Adrenal gland (tissue), 12 donors: ENCODE measurements around the gene LRRIQ4. TPM values are rescaled to one million over a fixed set of nuclear protein-coding genes. Genes with fewer than 3 reads are reported as not detected.

Source experiments
- DNase-seq, 7 donors: peaks; one replicate each; pipeline ENCODE4 v3.0.0-alpha.2; 2019 to 2020
- H3K27ac ChIP-seq, 5 donors: fragments of 200-600 bp; sonication (generic) in 4 of 5; 1 replicate in 3 of 5; 2 replicates in 2 of 5; pipeline versions ENCODE4 v1.5.1 to v1.8.0; 2016 to 2020; ENCODE audit warnings: mild to moderate bottlenecking in 1 of 5
- H3K27me3 ChIP-seq: fragments of 200-600 bp; 2 replicates; pipeline ENCODE4 v1.8.0; 2021
- H3K36me3 ChIP-seq, 2 donors: fragments of 200-600 bp; replicated peaks in 1 of 2; 1 replicate in 1 of 2; 2 replicates in 1 of 2; pipeline versions ENCODE4 v1.5.1 to v1.8.0; 2018 to 2022
- H3K4me1 ChIP-seq, 2 donors: fragments of 200-600 bp; replicated peaks in 1 of 2; 1 replicate in 1 of 2; 2 replicates in 1 of 2; pipeline versions ENCODE4 v1.5.1 to v1.8.0; 2018 to 2021
- H3K4me3 ChIP-seq, 4 donors: fragments of 200-600 bp; sonication (generic) in 3 of 4; one replicate each; pipeline ENCODE4 v1.5.1; 2016 to 2018
- H3K9me3 ChIP-seq, 3 donors: fragments of 200-600 bp; sonication (generic) in 1 of 3; replicated peaks in 1 of 3; 1 replicate in 2 of 3; 2 replicates in 1 of 3; pipeline versions ENCODE4 v1.5.1 to v1.8.0; 2016 to 2021
- POLR2A ChIP-seq, 2 donors: fragments of 450-650 bp; IDR thresholded peaks; one replicate each; pipeline ENCODE4 v1.6.1; 2017; ENCODE audit warnings: antibody characterized with exemption in 2 of 2, mild to moderate bottlenecking in 2 of 2, moderate library complexity in 1 of 2
- WGBS, 4 donors: extraction: QIAGEN DNeasy Blood & Tissue Kit in 2 of 4; methylation state at CpG; one replicate each; pipeline versions ENCODE4 v1.1.5 to v1.1.7; 2013 to 2017; 5-methylcytosine and 5-hydroxymethylcytosine counted together
- intact Hi-C, 2 donors: fragments of 100-400 bp; cut with DNase I; formaldehyde crosslinking; loops; one replicate each; pipeline versions ENCODE4 v1.14.1 to v1.15.0; 2022 to 2023
- polyA plus RNA-seq, 3 donors: library from polyadenylated mRNA; stranded (reverse); fragments of 200-250 nt in 2 of 3; fragments of 350-450 nt in 1 of 3; fragmentation: Illumina TruSeq in 1 of 3; extraction: RNeasy Lipid Tissue Mini Kit (QIAGEN cat#74804) in 1 of 3; gene quantifications; one replicate each; pipeline ENCODE4 v1.2.3, GENCODE V29; 2013 to 2014
- total RNA-seq, 9 donors: library from RNA; depleted of rRNA in 4 of 9; stranded (reverse); fragments of >200 nt in 4 of 9; fragments of 120-200 nt in 1 of 9; fragmentation: NEBNext Ultra II Directional in 1 of 9; extraction: Animal tissue kit (Norgen Biotek cat#: 25700) in 1 of 9; gene quantifications; one replicate each; pipeline versions ENCODE4 v1.1.0 to v1.2.4, GENCODE V29; 2013 to 2023
- TF ChIP-seq, protein P1 (sequence below), 6 experiments: fragments of 450-650 bp in 4 of 6; fragments of 200-600 bp in 2 of 6; sonication (generic) in 1 of 6; IDR thresholded peaks; 1 replicate in 5 of 6; 2 replicates in 1 of 6; pipeline versions ENCODE4 v1.5.1 to v1.8.0; 2016 to 2021; ENCODE audit warnings: antibody characterized with exemption in 6 of 6, mild to moderate bottlenecking in 2 of 6, moderate library complexity in 1 of 6
- donor health status: healthy with polysubstance abuse.
- donor health status: Bipolar disorder and iron deficiency.
- donor health status: DM: yes; HTN: yes; CAD: no.
- donor health status: DM: no; HTN: no; CAD: no.
- donor health status: DM: no; HTN: no; CAD: no.
- donor health status: DM: yes; HTN: yes; CAD: no.

The LRRIQ4 gene
- total and polyA plus RNA-seq, 12 donors, result 0.11 to 0.16 (median 0.13) TPM; not detected in 8

DNA sequence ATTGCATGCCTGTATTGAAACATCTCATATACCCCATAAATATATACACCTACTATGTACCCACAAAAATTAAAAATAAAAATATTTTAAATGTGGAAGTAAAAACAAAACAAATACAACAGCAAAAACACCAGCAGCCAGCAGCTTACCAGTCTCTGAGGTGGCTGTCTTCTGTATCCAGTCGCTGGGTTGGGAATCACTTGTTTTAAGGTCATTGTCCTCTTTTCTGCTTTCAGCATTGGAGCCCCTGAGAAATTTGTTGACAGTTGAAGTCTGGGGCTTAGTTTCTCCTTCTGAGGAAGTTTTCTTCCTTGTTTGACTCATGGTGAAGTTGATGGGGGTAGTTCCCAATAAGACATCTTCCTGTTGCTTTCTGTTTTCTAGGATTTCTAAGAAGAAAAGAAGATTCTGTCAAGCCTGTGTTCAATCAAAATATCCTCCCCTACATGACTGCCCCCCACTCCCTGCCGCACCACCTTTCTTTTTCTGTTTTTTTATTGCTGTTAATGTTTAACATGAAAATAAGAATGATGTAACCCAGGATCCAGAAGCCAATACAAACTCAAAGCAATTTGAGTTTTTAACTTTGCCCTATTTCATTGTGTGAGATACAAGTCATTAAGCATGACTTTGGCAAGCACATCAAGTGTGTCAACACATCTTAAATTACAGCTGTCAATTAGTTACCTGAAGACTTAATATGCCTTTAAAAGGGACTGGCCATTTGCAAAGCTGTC is 57.0 kb downstream of the LRRIQ4 start, which contains the start of gene LRRC31:
LRRC31 (minus strand) TSS at position 452 of the 737 bp plus-strand sequence; CDS start at position 324, 128 bp downstream.
- 59 to 73% (median 71%) methylated on average over 2 of the region's 2 CpGs for whole genome bisulfite sequencing, 4 donors
- H3K4me3 ChIP-seq, result no peak within 1 kb of the TSS
- no peaks in the 10 kb centered on the region for H3K9me3 ChIP-seq
- H3K4me1 ChIP-seq, result no peaks in the 10 kb centered on the region
- H3K27ac ChIP-seq, result no peak within 1 kb of the TSS
- intact Hi-C loops, result loop anchor here in 1 of 2 donors (10.0 kb wide), 1 partner anchor 95 kb away; the partner anchor contains the start of gene SEC62
- H3K27me3 ChIP-seq, result no peaks in the 10 kb centered on the region
- DNase-seq, result no peak
- no peak for TF ChIP-seq POLR2A (IDR thresholded peaks at IDR 0.05)
- no peaks in the 10 kb centered on the region for H3K36me3 ChIP-seq

DNA sequence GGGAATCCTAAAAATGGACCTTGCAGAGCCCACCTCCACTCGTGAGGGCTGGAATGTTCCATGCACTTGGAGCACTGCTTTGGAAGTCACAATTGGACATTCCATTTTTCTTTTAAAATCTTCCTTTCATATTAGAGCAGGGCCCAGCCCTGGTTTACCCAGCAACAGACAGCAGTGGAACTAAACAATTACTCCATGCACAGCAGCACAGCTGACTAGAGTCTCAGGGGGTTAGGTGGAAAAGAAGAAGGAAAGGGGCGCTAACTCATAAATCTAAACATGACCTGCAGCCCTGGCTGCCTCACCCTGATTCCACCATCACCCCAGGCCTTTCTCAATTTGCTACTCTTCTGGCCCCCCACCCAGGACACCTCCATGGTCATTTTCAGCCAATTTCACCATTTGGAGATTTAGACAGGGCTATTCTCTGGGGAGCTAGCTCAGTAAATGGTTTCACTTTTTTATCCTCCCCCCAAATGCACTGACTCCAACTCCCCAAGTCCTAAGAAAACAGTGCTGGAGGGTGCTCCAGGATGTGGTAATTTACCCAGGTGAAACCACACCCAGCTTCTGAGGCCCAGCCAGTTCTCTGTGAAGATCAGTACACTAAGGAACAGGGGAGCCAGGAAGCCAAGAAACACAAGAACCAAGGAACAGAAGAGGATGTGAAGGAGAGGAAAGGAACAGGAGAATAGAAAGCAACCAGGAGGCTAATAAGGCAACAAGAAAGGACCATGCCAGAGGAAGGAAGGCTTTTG is 58.6 kb downstream of the LRRIQ4 start:
- Histone ChIP-seq H3K36me3 (no peaks in the 10 kb centered on the region), H3K4me3 (no peak overlapping the region), H3K27me3 (no peaks in the 10 kb centered on the region), H3K4me1 (no peaks in the 10 kb centered on the region), H3K27ac (no peak overlapping the region), H3K9me3 (no peaks in the 10 kb centered on the region)
- DNase-seq, result no peak
- intact Hi-C loops, result no loop called here
- 78 to 82% (median 82%) methylated on average over 2 of the region's 2 CpGs for WGBS, 4 donors
- TF ChIP-seq POLR2A (IDR thresholded peaks at IDR 0.05), result no peak
- TF ChIP-seq, protein P1, sequence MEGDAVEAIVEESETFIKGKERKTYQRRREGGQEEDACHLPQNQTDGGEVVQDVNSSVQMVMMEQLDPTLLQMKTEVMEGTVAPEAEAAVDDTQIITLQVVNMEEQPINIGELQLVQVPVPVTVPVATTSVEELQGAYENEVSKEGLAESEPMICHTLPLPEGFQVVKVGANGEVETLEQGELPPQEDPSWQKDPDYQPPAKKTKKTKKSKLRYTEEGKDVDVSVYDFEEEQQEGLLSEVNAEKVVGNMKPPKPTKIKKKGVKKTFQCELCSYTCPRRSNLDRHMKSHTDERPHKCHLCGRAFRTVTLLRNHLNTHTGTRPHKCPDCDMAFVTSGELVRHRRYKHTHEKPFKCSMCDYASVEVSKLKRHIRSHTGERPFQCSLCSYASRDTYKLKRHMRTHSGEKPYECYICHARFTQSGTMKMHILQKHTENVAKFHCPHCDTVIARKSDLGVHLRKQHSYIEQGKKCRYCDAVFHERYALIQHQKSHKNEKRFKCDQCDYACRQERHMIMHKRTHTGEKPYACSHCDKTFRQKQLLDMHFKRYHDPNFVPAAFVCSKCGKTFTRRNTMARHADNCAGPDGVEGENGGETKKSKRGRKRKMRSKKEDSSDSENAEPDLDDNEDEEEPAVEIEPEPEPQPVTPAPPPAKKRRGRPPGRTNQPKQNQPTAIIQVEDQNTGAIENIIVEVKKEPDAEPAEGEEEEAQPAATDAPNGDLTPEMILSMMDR (IDR thresholded peaks at IDR 0.05), result no peak

DNA sequence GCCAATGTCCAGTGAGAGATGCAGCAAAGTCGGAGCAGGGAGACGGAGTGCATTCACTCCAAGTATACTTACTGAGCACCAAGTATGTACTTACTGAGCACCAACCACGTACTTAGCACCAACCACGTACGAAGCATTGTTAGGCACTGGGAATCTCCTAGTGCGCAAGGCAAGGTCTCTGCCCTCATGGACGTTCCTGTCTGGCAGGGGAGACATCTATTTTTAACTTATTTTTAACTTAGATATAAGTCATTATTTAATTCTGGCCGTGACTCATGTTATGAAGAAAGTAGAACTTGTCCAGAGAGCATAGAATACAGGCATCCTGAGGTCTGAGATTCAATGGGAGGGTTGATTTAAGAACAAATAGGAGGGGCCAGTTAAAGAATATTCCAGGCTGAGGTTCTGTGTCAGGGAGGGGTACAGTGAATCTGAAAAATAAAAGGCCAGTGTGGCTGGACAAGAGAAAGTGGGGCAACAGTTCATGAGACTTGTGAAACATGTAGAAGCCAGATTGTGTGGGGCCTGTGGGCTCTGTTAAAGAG is 66.4 kb downstream of the LRRIQ4 start:
- 75 to 83% (median 78%) methylated on average over 8 of the region's 8 CpGs for WGBS, 4 donors
- H3K9me3 ChIP-seq, result no peaks in the 10 kb centered on the region
- H3K27me3 ChIP-seq, result peaks cover 3% of the 10 kb centered on the region
- H3K36me3 ChIP-seq, result no peaks in the 10 kb centered on the region
- H3K4me1 ChIP-seq, result no peaks in the 10 kb centered on the region
- TF ChIP-seq POLR2A (IDR thresholded peaks at IDR 0.05), result no peak
- TF ChIP-seq, protein P1 (IDR thresholded peaks at IDR 0.05), result no peak
- no peak overlapping the region for H3K27ac ChIP-seq
- no peak overlapping the region for H3K4me3 ChIP-seq
- DNase-seq, result no peak
- intact Hi-C loops, result no loop called here

DNA sequence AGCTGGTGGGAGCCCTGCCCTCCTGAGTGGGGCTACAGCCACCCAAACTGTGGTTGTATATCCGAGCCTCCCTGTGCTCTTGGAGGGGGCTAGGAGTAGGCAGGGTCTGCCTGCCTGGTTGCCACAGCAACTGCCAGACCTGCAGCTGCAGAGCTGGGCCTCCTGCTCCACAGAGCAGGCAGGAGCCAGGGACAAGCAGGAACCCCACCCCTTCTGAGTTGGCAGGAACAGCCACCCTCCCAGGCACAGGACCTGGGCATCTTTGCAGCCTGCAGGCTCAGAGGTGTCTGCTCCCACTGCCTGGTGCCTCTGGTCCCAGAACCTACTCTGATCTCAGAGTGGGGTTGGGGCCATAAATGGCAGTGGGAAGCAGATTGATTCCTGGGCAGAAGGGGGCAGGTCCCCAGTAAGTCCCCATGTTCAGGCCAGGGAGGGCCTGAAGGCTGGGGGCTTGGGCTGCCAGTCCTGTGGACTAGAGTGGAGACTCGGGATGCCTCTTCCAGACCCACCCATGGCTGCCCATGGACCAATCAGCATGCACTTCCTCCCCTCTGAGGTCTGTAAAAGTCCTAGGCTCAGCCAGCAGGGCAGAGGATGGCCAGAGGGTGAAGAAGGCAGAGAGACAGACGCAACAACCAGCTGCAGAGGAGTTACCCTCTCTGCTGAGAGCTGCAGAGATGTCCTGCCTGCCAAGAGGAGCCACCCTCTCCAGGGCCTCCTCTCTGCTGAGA is 67.3 kb downstream of the LRRIQ4 start:
- intact Hi-C loops, result no loop called here
- Histone ChIP-seq H3K27ac (no peak overlapping the region), H3K4me1 (no peaks in the 10 kb centered on the region), H3K9me3 (no peaks in the 10 kb centered on the region), H3K36me3 (no peaks in the 10 kb centered on the region), H3K27me3 (peaks cover 3% of the 10 kb centered on the region), H3K4me3 (no peak overlapping the region)
- WGBS, 4 donors, result 67 to 85% (median 80%) methylated on average over 1 to 3 of the region's 3 CpGs
- TF ChIP-seq, protein P1 (IDR thresholded peaks at IDR 0.05), result no peak
- no peak for TF ChIP-seq POLR2A (IDR thresholded peaks at IDR 0.05)
- no peak for DNase-seq
